Panc1 (cell line): ENCODE results near the gene CCDC34.

Source experiments
- POLR2AphosphoS5 ChIP-seq: IDR thresholded peaks from 2 replicates; pipeline ENCODE4 v1.6.1; 2012; ENCODE audit warnings: mild to moderate bottlenecking, low read depth, low read length, moderate library complexity
- SIN3A ChIP-seq: IDR thresholded peaks from 2 replicates; pipeline ENCODE4 v1.6.1; 2012; ENCODE audit warnings: low read depth, mild to moderate bottlenecking, low read length, moderate library complexity, borderline replicate concordance; ENCODE audit not compliant: insufficient read depth
- TCF7L2 ChIP-seq: IDR thresholded peaks from 2 replicates; pipeline ENCODE4 v1.6.1; 2011; ENCODE audit warnings: mild to moderate bottlenecking, low read depth, low read length, inconsistent platforms
- TF ChIP-seq, protein P1 (sequence below): fragments of 450-650 bp; IDR thresholded peaks from 2 replicates; pipeline ENCODE4 v1.5.1; 2017; ENCODE audit warnings: mild to moderate bottlenecking
- TF ChIP-seq, protein P2 (sequence below), 2 experiments: IDR thresholded peaks; 2 replicates each; pipeline ENCODE4 v1.6.1; 2011 to 2012; ENCODE audit warnings: low read depth in 2 of 2, control low read depth in 1 of 2, low read length in 1 of 2, mild to moderate bottlenecking in 1 of 2, moderate library complexity in 1 of 2; ENCODE audit not compliant: insufficient read depth in 1 of 2

DNA sequence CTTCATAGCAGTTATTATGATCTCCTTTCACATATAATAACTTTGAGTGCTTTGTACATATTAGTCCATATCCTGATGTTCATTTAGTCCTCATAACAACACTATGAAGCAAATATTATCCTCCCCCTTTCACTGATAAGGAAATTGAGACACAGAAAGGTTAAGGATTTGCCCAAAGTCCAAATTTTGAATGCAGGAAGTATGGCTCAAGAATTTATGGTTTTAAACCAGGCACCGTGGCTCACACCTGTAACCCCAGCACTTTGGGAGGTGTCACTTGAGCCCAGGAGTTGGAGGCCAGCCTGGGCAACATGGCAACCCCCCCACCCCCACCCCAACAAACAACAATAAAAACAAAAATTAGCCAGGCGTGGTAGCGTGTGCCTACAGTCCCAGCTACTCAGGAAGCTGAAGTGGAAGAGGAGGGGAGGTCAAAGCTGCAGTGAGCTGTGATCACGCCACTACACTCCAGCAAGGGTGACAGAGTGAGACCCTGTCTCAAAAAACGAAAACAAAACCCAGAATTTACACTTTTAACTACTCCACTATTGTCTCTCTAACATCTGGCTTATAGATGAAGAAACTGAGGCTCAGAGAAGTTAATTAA, 8.6 kb downstream of the CCDC34 start:
- TF ChIP-seq, protein P1, sequence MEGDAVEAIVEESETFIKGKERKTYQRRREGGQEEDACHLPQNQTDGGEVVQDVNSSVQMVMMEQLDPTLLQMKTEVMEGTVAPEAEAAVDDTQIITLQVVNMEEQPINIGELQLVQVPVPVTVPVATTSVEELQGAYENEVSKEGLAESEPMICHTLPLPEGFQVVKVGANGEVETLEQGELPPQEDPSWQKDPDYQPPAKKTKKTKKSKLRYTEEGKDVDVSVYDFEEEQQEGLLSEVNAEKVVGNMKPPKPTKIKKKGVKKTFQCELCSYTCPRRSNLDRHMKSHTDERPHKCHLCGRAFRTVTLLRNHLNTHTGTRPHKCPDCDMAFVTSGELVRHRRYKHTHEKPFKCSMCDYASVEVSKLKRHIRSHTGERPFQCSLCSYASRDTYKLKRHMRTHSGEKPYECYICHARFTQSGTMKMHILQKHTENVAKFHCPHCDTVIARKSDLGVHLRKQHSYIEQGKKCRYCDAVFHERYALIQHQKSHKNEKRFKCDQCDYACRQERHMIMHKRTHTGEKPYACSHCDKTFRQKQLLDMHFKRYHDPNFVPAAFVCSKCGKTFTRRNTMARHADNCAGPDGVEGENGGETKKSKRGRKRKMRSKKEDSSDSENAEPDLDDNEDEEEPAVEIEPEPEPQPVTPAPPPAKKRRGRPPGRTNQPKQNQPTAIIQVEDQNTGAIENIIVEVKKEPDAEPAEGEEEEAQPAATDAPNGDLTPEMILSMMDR = no peak
- no peak for TF ChIP-seq POLR2AphosphoS5
- TF ChIP-seq, protein P2, sequence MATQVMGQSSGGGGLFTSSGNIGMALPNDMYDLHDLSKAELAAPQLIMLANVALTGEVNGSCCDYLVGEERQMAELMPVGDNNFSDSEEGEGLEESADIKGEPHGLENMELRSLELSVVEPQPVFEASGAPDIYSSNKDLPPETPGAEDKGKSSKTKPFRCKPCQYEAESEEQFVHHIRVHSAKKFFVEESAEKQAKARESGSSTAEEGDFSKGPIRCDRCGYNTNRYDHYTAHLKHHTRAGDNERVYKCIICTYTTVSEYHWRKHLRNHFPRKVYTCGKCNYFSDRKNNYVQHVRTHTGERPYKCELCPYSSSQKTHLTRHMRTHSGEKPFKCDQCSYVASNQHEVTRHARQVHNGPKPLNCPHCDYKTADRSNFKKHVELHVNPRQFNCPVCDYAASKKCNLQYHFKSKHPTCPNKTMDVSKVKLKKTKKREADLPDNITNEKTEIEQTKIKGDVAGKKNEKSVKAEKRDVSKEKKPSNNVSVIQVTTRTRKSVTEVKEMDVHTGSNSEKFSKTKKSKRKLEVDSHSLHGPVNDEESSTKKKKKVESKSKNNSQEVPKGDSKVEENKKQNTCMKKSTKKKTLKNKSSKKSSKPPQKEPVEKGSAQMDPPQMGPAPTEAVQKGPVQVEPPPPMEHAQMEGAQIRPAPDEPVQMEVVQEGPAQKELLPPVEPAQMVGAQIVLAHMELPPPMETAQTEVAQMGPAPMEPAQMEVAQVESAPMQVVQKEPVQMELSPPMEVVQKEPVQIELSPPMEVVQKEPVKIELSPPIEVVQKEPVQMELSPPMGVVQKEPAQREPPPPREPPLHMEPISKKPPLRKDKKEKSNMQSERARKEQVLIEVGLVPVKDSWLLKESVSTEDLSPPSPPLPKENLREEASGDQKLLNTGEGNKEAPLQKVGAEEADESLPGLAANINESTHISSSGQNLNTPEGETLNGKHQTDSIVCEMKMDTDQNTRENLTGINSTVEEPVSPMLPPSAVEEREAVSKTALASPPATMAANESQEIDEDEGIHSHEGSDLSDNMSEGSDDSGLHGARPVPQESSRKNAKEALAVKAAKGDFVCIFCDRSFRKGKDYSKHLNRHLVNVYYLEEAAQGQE (IDR thresholded peaks at IDR 0.05; ENCODE audit: insufficient read depth in 1 of 2, low read depth in 2 of 2, low read length in 1 of 2) = no peak
- TF ChIP-seq SIN3A = no peak
- TF ChIP-seq TCF7L2 = no peak
